GM18498 (cell line): ENCODE measurements around the gene MPO.

ENCODE experiments used
- ATAC-seq: cut with Tn5 transposase; IDR thresholded peaks from one replicate; pipeline ENCODE4 v1.9.1; 2021; ENCODE audit warnings: mild to moderate bottlenecking, moderate library complexity; ENCODE audit not compliant: unreplicated experiment

Gene MPO

GRCh38 chr17:58307468-58308172 is 26.9 kb upstream of the MPO start:
- no peak for ATAC-seq

GRCh38 chr17:58306131-58306951 is 25.6 kb upstream of the MPO start:
- ATAC-seq = no peak

- no peak for ATAC-seq
These were observed 24.9 kb upstream of the MPO start for GRCh38 chr17:58305626-58306025.

- ATAC-seq = no peak
These were observed 24.2 kb upstream of the MPO start for GRCh38 chr17:58304750-58305486.

- ATAC-seq = peak; percentile 61
These were observed 23.4 kb upstream of the MPO start for GRCh38 chr17:58303971-58304749.

- ATAC-seq = no peak
These were observed 22.3 kb upstream of the MPO start for GRCh38 chr17:58302919-58303585.

GRCh38 chr17:58302171-58302918 is 21.6 kb upstream of the MPO start:
- no peak for ATAC-seq

- no peak for ATAC-seq
These were observed 20.9 kb upstream of the MPO start for GRCh38 chr17:58301504-58302150.

- ATAC-seq = no peak
These were observed 19.6 kb upstream of the MPO start for GRCh38 chr17:58300336-58300735.

- no peak for ATAC-seq
These were observed 13.3 kb upstream of the MPO start for GRCh38 chr17:58294034-58294433.

- ATAC-seq = no peak
These were observed 10.5 kb upstream of the MPO start for GRCh38 chr17:58291246-58291645.

GRCh38 chr17:58289869-58290268 is 9.1 kb upstream of the MPO start:
- ATAC-seq = no peak

- ATAC-seq = no peak
These were observed 4.7 kb upstream of the MPO start for GRCh38 chr17:58285422-58285810.

GRCh38 chr17:58284613-58285421 is 4.1 kb upstream of the MPO start:
- no peak for ATAC-seq

- no peak for ATAC-seq
These were observed 3.2 kb upstream of the MPO start for GRCh38 chr17:58283674-58284612.

- ATAC-seq = no peak
These were observed 1.7 kb upstream of the MPO start for GRCh38 chr17:58282442-58282841.

GRCh38 chr17:58281511-58282011 is 826 bp upstream of the MPO start:
- ATAC-seq = no peak
